Fibroblast of peridontal ligament (primary cell): Measurements from ENCODE around the gene TTC12.

Experiments
- DNase-seq: peaks from one replicate; pipeline ENCODE4 v3.0.0-alpha.2; 2010; ENCODE audit errors: extremely low read depth

TTC12 gene

GRCh38 chr11:113314389-113315301 is at the start of gene TTC12:
TSS of gene TTC12 (plus strand) at chr11:113314583. CDS start at chr11:113316258, 1,675 bp downstream.
- DNase-seq = peak; percentile 84

GRCh38 chr11:113265362-113265761 is 49.0 kb upstream of the TTC12 start:
- DNase-seq = no peak

- no peak for DNase-seq
These were observed 46.9 kb upstream of the TTC12 start for GRCh38 chr11:113267493-113267892.

GRCh38 chr11:113269096-113269495 is 45.3 kb upstream of the TTC12 start:
- DNase-seq = no peak

GRCh38 chr11:113269636-113270035 is 44.7 kb upstream of the TTC12 start:
- no peak for DNase-seq

GRCh38 chr11:113270080-113270479 is 44.3 kb upstream of the TTC12 start:
- no peak for DNase-seq

- no peak for DNase-seq
These were observed 42.7 kb upstream of the TTC12 start for GRCh38 chr11:113271551-113272245.

- DNase-seq = no peak
These were observed 42.1 kb upstream of the TTC12 start for GRCh38 chr11:113272281-113272680.

GRCh38 chr11:113272927-113273615 is 41.3 kb upstream of the TTC12 start:
- no peak for DNase-seq

GRCh38 chr11:113273720-113274119 is 40.7 kb upstream of the TTC12 start:
- DNase-seq = no peak

- no peak for DNase-seq
These were observed 39.4 kb upstream of the TTC12 start for GRCh38 chr11:113274713-113275582.

- no peak for DNase-seq
These were observed 38.8 kb upstream of the TTC12 start for GRCh38 chr11:113275602-113276001.

- no peak for DNase-seq
These were observed 37.9 kb upstream of the TTC12 start for GRCh38 chr11:113276466-113276865.

- DNase-seq = no peak
These were observed 36.5 kb upstream of the TTC12 start for GRCh38 chr11:113277907-113278306.

GRCh38 chr11:113278481-113278880 is 35.9 kb upstream of the TTC12 start:
- no peak for DNase-seq

GRCh38 chr11:113278925-113279324 is 35.5 kb upstream of the TTC12 start:
- peak; percentile 59 for DNase-seq

- no peak for DNase-seq
These were observed 34.8 kb upstream of the TTC12 start for GRCh38 chr11:113279591-113279990.

GRCh38 chr11:113281052-113281725 is 33.2 kb upstream of the TTC12 start:
- no peak for DNase-seq

GRCh38 chr11:113282898-113283437 is 31.4 kb upstream of the TTC12 start:
- no peak for DNase-seq

- no peak for DNase-seq
These were observed 30.5 kb upstream of the TTC12 start for GRCh38 chr11:113283881-113284280.

- DNase-seq = no peak
These were observed 28.4 kb upstream of the TTC12 start for GRCh38 chr11:113286009-113286408.
